TTC549 (cell line): ENCODE data around the gene SCGB3A1.

ENCODE experiments used
- FAIRE-seq: peaks from 2 replicates; lab custom pipeline; 2012; peaks lifted over from hg19 to GRCh38; lab: Jason Lieb, UNC

Gene SCGB3A1

DNA sequence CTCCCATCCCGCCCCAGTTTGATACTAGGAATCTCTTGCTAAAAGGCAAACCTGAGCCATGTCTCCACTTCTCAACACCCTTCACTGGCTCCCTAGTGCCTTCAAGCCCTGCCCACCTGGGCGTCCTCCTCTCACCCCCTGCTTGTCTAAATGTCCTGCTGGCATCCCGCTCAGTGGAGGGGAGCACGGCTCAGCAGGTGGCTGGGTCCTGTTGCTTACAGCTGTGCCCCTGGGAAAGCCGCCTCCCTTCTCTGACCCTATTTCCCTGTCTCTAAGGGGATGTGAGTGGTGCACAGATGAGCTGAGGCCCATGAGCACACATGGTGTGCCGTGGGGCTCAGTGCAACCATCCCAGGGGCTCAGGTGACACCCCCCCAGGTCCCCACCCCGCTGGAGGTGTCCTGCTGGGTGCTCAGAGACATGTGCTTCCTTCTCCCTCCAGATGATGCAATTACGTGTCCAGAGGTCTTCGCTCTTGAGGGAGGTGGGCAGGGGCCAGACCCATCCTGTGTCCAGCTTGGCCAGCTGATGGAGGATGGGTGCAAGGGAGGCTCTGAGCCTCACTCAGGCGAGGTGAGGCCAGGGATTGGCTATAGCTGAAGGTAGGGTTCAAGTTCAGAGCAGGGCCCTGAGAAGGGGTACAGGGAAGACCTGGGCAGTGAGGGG, 34.0 kb upstream of the SCGB3A1 start:
- FAIRE-seq, result no peak

DNA sequence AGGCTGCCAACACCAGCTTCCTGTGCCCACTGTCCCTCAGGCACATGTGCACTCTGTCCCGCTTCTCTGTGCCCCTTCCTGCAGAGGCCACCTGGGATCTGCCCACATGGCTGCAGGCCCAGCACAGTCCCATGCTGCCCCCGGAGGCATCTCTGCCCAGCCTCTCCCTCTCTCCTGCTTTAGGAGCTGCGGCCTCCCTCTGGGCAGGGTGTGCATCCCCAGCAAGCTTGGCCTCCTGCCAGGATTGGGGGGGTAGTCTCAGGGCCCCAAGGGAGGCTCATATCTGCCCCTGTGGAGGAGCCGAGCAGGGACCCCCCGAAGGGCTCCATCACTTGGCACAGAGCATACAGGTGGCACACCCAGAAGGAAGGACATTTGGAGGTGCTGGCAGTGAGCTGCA, 33.3 kb upstream of the SCGB3A1 start:
- FAIRE-seq, result no peak

GRCh38 chr5:180623844-180624243, 32.5 kb upstream of the SCGB3A1 start:
- no peak for FAIRE-seq

DNA sequence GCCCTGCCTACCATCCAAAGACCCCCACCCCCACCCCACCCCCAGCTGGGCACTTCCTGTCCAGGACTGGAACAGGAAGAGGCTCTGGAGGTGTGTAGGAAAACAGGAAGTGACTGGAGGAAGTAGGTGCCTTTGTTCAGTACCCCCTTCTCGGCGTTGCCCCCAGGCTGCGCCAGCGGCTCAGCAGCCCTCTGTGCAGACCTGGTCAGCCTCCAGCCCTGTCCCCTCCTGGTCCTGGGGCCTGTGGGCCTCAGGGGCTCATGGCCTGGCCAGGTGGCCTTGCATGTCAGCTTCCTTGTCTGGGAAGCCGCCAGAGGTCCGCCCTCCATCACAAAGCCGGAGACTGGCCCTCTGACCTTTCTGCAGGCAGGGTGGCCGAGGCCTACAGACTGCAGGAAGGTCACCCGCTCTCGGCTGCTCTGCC, 32.1 kb upstream of the SCGB3A1 start:
- FAIRE-seq, result no peak

DNA sequence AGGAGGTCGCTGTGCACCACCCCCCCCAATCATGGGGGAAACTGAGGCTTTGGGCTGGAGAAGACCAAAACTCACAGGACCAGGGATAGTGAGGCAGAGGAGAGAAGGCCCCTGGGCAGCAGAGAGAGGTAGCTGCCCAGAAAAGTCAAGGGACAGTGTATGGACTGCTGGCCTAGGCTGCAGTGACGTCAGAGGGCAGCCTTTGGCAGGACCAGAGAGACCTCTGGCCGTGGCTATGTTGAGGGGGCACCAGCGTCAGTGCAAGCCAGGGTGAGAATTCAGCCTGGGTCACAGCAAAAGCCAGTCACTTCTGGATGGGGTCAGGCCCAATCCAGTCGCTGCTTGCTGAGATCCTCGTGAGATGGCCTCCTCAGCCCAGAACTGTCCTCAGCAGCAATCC, 31.6 kb upstream of the SCGB3A1 start:
- no peak for FAIRE-seq

GRCh38 chr5:180621311-180621710, 30.0 kb upstream of the SCGB3A1 start:
- no peak for FAIRE-seq

DNA sequence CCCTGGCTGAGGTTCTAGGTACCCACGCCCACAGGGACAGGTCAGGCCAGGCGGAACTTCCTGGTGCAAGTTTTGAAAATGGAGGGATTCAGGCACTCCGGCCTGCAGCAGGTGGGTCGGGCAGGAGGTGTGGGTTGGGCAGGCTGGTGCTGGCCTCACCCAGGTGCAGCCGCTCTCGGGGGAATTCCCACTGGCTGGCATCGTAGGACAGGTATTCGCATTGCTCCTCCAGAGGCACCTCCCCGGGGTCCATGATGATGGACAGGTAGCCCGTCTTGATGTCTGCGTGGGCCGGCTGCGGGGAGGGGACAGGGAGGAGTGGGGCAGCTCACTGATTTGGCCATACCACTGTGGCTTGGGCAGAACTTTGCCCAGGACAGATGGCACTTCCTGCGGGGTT, 28.7 kb upstream of the SCGB3A1 start:
- FAIRE-seq, result no peak

- FAIRE-seq, result no peak
Observed at GRCh38 chr5:180619563-180619915, 28.2 kb upstream of the SCGB3A1 start.

GRCh38 chr5:180618829-180619562, 27.7 kb upstream of the SCGB3A1 start:
- FAIRE-seq, result no peak

DNA sequence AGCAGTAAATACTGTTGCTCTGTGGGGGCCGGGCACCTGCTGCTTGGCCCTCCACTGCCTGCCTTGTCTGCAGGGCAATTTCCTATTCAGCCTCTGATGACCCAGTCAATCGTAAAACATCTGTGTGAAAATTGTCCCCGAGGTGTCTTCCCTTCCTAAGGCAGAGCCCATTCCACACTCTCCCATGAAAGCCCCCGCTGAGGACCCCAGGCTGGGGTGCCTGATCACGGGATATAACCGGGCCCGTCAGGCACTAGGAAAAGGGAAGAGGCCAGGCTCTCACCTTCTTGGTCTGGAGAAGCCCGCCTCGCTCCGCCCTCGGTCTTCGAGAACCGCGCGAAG, 27.2 kb upstream of the SCGB3A1 start:
- no peak for FAIRE-seq

DNA sequence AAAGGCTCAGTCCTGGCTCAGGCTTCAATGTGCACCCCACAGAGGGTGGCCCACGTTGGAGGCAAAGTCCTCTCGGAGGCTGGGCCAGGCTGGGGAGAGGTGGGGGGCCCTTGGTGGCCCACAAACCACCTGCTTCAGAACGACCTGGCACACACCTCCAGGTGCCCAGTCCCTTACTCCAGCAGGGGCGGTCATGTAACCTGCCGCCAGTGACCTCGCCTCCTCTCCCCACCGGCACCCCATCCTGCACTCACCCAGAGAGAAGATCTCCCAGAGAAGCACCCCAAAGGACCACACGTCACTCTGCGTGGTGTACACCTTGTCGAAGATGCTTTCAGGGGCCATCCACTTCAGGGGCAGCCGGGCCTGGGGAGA, 22.5 kb upstream of the SCGB3A1 start:
- FAIRE-seq, result no peak

DNA sequence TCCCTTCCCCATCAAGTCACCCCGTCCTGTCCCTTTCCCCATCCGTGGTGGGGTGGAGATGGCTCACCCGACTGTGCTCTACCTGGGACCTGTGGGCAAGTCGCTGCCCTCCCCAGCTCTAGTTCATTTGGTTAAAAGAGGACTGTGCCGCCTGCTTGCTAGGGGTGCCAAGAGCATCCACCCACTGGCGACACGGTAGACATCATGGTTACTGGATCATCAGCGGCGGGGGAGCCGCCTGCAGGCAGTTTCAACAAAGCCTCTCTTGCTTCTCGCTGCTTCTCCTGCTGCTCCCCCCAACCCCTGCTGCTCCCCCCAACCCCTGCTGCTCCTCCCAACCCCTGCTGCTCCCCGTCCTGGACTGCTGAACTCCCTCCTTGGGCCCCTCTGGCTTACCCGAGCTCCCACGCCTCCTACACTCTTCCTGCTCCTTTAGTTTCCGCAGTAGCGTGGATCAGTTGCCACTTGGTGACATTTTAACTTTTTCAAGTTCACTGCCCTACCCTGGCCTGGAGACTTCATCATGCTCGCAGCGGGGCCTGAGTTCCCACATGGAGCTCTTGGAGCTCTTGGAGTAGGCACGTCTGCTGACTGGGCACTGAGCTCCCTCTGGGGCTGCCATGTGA, 22.0 kb upstream of the SCGB3A1 start:
- no peak for FAIRE-seq

- no peak for FAIRE-seq
Observed at GRCh38 chr5:180612683-180613082, 21.4 kb upstream of the SCGB3A1 start.

GRCh38 chr5:180611140-180611850, 20.0 kb upstream of the SCGB3A1 start:
- FAIRE-seq, result no peak

GRCh38 chr5:180609817-180610550, 18.7 kb upstream of the SCGB3A1 start:
- FAIRE-seq, result no peak

DNA sequence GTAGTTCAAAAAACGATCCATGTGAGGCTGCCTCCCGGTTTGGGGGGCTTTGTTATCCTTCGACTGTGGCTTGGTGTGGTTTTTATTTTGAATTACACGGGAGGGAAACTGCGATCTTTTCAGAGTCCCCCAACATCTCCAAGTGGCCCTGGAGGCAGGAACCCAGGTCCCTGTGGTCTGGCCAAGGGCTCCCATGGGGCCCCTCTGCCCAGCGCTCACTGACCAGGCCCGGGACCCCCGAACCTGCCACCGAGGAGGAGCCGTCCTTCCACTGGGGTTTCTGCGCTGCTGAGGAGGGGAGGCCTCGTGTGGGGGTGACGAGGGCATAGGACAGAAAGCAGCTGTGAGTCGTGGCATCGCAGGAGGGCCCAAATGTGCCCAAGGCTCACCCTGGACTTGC, 18.1 kb upstream of the SCGB3A1 start:
- FAIRE-seq, result no peak

- FAIRE-seq, result no peak
Observed at GRCh38 chr5:180608572-180609310, 17.4 kb upstream of the SCGB3A1 start.

GRCh38 chr5:180607861-180608571, 16.7 kb upstream of the SCGB3A1 start:
- FAIRE-seq, result no peak

- no peak for FAIRE-seq
Observed at GRCh38 chr5:180606215-180606785, 15.0 kb upstream of the SCGB3A1 start.

- FAIRE-seq, result no peak
Observed at GRCh38 chr5:180605554-180606214, 14.4 kb upstream of the SCGB3A1 start.
